Stimulated activated CD8-positive, alpha-beta memory T cell treated with anti-CD3 and anti-CD28 coated beads, Interleukin-15, amount 100 ng/mL, for 48 hours (primary cell): ENCODE results near the gene FSTL5.

Source experiments
- DNase-seq, 2 donors: peaks; one replicate each; pipeline ENCODE4 v3.0.0-alpha.2; 2020; ENCODE audit warnings: low read depth in 2 of 2

The FSTL5 gene

DNA sequence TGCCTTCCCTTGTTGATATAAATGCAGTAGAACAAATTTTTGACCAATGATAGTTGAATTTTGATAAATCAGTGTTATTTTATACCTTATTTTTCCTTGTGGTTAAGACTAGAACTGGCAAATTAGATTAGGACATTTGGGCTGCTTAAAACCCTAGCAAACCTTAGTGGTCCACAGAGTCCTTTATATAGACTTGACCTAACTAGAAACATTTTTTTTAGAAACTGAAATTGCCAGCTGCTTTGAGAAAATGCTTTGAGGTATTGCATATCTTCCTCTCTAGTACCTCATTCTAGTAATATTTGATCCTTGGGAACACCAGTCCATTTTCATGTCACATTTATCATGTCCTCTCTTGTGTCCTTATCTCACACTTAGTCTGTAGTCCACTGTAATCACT, 580.3 kb downstream of the FSTL5 start:
- DNase-seq, result no peak

DNA sequence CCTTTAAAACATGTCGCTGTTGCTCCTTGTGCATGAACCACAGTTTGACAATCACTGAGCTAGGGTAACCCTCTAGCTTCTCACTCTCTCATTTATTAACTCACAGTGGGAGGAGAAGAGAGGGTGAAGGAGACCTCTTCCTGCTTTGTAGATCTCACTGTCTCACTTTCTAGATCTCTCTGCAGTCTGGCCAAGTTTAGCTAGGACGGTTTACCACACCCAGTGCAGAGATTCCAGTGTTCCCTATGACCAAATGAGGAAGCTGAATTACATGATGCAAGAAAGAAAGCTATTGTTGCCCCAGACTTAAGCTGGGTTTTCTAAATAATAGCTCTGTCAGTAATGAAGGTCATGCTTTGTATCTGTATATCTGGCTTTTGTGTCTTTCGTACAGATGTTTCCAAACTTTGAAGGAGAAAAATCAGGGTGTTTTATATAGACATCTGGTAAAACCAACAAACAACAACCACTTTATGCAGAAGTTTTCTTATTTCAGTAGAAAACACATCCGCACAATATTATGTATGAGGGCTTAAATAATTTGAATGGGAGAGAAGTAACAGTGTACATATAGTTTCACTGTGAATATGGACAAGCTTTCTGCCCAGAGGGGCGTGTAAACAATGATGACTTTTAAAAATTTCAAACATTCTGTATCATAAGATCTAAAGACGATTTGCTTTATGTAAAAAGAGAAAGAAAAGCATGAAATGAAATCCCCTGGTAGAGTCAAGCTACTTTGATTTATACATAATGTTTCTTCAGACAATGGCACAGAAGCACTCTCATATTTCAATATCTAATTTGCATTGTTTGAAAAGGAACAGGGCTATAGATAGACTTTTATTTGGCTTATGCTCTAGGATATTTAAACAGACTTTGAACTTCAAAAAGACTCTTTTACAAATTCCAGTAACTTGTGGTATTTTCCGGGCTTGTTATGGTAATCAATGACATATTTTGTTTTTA, 582.3 kb downstream of the FSTL5 start:
- DNase-seq, result no peak

DNA sequence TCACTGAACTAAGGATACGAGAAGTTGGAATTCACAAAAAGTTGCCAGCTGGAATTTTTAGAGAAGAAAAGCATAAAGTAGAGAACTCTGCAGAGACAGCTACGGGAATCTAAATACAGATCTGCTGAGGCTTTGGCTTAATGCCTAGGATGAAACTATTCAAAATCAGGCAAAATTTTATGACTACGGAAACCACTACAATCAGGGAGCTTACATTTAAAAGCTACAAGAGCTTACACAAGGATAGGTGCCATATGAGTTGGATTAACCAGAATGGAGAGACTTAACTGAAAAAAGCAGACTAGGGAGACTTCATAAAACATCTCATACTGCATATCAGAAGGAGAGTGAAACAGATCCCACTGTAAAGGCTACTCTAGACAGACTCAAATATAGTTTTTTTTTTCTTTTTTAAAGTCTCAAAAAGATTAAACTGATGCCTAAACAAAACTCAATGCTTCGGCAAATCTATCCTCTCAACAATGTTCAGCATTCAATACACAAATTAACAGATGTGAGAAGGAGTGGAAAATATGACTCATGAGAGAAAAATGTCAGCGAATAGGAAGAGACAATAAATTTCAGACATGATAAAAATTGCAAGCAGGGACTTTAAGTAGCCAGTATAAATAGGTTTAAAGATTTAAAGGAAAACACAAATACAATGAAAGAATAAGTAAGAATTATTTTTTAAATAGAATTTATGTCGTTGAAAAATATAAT, 586.1 kb downstream of the FSTL5 start:
- DNase-seq, result no peak

DNA sequence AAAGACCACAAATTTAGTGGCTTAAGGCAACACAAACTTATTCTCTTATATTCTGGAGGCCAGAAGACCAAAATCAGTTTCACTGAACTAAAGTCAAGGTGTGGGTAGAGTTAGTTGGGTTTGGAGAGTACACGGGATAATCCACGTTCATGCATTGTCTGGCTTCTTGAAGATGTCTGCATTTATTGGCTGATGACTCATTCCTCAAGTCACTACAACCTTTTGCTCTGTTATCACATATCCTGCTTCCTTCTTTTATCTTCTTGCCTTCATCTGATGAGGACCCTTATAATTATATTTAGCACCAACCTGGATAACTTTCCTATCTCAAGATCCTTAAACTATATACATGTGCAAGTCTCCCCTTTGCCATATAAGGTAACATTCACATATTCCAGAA, 590.0 kb downstream of the FSTL5 start:
- DNase-seq, result no peak

DNA sequence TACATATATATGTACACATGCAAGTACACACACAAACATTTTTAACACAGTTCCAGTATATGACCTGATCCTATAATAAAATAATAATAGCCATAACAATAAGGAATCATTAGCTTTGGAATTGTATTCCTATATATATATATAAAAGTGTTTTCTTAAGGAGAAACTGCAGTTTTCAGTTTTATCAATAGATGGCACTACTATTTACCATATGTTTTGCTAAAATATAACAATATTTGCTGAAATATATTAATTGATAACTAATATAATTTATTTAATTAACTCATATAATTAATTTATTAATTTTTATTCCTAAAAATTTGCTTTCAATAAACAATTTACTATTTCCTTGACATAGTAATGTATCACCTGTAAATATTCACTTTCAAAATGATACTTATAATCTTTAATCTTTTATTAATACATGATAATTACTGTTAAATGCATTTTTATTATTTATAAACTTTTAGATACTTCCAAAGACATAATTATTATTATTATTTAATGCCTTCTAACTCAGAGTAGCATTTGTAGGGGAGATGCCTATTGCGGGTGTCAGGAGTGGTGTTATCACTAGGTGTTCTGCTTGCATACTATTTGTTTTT, 599.5 kb downstream of the FSTL5 start:
- no peak for DNase-seq

DNA sequence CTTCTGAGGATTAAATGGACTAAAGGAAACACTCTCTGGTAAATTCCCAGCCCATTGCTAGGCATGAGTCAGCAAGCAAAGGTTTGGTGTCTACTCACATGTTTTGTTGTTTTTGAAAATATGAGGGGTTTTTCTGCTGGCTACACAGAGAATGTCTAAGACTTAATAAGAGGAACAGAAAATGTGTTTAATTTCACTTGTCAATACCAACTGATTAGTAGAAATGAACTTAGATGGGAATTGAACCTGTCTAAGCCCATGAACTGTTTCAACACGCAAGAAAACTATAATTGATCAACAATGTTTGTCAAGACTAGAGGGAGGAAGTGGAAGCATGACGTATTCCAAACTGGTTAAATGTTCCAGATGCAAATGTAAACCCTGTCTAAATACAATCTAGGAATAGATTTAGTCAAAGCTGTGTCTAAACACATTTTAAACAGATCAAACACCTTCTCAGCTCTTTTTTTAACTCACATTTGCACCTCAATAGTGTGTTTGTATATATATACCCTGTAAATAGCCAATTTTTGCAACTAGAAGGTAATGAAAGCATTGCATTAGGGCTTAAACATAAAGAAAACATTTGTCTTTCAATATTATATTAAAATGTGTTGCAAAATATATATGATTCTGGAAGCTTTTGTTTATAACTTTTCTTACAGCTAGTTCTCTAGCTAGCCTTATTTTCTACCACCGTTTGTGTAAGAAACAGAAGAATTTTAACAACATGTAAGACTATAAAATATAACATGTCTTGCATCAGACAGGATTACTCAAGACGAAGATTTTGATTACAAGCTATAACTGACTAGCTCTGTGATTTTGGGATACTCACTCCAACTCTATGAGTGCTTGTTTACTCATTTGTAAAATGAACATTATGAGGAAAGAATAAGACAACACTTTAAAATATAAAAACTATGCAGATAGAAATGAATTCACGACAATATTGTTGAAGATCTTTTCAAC, 607.8 kb downstream of the FSTL5 start:
- DNase-seq, result no peak

DNA sequence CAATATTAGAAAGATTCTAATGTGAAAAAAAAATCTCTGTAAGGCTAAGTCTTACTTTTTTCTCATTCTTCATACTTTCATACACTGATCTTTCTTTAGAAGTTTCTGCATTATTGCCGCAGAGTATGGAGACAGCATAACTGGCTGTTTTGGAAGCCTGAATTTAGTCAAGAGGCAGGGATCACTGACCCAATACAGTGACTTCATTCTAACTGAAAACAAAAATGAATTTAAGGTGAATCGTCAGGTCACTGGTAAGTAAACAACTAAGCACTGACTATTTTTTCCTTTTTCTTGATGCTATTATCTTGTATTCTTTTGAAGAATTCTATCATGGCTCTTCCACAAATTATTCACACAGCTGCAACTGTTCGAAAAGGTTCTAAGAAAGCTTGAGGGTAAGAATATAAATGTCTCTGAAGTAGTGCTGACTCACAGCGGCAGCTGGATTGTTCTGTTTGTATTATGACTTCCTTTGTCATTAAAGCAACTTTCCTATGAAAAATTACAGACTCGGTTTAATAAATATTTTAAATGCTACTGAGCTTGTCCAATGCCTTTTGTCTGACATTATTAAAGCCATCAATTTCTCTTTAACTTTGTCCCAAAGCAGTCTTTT, 609.3 kb downstream of the FSTL5 start:
- DNase-seq, result no peak

DNA sequence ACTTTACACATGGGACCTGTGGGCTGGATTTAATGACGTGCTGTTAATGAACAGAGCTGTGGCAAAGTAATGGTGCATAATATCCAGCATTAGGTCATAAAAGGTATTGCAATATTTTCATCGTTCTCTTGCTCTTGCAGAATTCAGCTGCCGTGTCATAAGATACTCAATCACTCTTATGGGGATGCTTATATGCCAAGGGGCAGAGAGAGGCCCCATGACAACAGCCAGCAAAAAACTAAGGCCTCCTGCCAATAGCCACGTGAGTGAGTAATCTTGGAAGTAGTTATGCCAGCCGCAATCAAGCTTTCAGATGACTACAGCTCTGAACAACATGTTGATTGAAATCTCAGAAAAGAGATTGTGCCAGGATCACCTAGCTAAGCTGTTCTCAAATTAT, 616.9 kb downstream of the FSTL5 start:
- no peak for DNase-seq

DNA sequence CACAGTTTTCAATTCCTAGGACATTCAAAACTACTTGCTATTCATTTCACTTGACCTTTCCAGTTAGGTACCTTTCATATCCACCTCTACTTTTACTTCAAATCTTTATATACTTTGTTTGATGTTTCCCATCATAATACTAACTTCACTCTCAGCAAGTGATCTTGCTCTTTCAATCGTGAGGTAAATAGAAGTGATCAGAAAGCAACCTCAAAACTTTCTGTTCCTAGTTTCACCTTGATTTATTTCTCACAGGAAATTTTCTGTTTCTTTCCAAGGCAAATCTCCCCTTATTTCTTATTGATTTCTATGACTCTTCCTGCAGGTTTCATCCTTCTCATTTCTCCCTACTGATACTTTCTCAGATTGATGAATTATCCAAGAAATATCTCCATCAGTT, 623.5 kb downstream of the FSTL5 start:
- DNase-seq, result no peak

DNA sequence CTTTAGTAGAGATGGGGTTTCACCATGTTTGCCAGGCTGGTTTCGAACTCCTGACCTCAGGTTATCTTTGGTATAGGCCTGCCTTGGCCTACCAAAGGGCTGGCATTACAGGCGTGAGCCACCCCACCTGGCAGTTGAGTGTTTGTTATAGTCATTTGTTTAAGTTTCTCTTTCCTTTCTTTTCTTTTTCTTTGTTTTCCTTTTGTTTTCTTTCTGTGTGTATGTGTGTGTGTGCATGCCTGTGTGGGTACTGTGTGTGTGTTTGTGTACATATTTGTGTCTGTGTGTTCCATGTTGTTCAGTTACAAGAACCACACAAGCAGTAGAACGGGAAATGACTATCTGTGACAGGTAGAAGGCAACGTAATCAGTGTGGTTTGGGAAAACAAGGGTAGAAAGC, 624.9 kb downstream of the FSTL5 start:
- DNase-seq, result no peak

DNA sequence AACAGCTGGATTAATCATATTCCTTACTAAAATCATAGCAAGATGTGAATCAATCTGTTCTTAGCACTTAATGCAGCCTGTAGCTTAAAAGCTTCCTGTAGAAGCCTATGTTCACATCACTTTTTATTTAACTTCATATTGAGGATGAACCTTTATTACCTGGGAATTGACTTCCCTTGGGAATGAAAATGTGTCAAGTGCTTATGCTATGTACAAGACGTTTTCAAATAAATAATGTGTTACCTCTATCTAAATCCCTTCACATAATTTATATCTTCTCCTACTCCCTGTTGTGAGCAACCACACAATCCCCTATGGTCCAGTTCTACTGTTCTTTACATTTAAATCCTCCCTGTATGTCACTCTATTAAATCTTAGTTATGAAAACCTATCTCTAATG, 633.1 kb downstream of the FSTL5 start:
- DNase-seq, result no peak

DNA sequence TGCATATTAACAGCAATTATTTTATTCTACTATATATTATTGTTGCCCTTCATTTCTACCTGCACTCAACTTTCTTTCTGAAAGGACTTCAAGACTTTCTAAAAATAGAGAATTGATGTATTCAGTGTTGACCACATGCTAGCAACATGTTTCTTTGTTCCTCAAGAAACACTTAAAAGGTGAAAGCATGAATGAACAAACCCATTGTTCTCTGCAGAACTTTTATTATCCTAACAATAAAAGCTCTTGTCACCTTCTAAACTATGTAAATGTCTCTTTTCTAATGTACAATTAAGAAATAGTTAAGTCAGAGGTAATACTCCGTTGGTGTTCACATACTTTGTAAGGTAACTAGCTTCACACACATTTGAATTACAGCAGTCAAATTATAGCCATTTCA, 638.7 kb downstream of the FSTL5 start:
- no peak for DNase-seq

DNA sequence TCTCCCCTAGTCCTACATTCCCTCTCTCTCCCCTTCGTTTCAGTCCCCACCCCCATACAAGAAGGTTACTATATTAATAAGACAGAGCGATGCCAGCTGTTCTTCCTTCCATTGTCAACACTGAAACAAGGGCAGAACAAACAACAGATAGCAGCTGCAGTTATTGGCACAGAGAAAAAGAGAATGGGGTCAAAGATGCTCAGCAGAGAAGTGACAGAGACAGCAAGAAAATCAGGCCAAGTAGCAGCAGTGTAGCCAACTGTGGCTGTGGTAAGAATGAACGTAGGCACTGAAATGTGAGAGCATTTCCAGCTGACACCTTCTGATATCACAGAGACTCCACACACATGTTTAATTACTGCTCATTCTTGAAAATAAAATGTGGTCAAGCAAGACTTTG, 641.8 kb downstream of the FSTL5 start:
- DNase-seq, result no peak

DNA sequence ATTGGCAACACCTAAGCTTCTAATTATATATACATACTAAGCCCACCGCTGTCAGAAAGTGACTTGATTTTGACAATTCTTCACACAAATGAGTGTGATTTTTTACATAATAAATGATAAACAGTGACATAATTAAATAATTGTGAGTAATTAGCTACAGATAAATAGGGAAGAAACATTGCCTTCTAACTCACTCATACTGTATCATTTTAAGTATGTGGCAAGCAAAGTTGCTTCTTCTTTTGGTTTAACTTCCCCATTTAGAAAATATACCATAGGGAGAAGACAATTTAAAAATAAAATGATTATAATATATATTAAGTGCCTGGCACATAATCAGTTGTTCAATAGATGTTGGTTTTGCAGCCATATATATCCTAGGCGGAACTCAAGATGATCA, 644.2 kb downstream of the FSTL5 start:
- DNase-seq, result no peak

DNA sequence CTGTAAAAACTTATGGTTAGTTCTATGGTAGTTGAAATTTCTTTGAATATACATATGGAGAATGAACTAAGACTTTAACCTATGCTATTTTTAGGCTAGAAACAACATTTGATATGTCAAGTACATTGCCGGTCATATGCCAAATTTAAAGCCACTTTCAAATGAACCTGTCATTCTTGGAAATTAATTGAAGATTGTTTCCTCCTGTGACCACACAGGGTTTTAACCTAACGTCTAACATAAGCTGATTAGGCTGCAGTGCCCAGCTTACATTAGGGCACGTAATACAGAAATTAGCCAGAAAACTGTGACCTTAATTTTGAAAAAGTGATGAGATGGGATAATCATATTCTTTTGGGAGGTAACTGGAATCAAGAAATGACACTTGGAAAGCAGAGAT, 645.9 kb downstream of the FSTL5 start:
- DNase-seq, result no peak

DNA sequence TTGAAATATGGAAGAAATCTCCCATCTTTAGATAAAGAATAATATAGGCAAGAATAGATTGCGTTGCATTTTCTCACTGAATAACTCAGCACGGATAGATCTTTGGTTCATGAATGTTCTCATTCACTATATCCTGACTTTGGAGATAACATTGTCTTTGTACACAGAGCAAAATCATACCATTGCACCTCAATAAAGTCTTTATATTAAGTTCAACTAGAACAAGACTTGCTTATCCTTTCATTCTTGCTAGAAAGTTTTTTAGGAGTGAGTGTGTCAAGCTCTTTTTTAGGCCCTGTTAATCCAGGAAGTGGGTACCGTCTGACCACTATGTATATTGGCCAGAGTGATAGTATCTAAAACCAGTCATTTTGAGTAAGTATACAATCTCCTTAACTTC, 658.7 kb downstream of the FSTL5 start:
- no peak for DNase-seq

DNA sequence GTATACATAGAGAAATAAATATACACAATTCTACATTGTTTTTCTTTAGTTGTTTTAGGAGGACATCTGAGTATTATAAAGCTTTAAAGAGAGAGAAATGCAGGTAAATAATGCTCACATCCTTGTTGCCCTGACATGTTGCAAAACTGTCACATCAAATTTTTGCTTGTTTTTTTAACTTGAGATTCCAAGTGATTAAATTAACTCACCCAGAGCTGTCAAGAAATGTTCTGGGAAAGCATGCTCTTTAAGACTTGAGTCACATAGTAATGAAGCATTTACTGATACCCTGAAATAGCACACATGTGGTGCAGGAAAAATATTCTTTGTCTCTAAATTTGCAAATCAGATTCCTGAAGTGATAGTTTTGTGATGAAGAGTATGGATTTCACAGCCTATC, 665.6 kb downstream of the FSTL5 start:
- DNase-seq, result no peak

DNA sequence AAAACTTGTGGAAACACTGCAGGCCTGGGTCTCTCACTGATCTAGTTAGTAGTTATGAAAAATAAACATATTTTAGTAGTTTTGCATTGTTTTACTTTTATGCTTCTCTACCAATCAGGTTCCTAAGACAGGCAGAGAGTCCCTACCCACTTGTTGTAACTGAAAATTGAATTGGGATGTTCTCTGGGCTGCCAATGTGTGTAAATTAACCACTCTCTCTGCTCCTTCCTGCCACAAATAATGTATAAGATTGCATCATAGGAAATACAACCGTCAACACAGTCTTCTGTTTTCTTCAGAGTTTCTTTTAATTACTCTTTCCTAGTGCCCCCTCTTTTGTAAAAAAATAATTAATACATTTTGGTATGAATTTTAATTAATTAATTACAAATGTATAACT, 677.3 kb downstream of the FSTL5 start:
- no peak for DNase-seq

DNA sequence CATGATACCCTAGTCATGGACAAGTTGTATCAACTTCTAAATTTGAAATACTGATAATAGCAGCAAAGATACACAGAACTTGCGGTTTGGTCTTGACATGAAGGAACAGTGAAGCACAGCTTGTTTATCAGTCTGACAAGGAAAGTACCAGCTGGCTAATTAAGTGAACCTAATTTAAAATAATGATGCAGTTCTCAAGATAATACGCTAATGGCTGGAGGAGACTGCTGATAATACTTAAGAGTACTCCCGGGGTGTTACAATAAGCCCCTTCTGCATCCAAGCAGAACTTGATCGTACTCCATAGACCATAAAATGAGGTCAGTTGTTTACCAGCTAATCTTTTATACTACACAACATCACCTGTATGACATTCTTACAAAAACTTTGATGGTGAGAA, 697.5 kb downstream of the FSTL5 start:
- DNase-seq, result no peak

DNA sequence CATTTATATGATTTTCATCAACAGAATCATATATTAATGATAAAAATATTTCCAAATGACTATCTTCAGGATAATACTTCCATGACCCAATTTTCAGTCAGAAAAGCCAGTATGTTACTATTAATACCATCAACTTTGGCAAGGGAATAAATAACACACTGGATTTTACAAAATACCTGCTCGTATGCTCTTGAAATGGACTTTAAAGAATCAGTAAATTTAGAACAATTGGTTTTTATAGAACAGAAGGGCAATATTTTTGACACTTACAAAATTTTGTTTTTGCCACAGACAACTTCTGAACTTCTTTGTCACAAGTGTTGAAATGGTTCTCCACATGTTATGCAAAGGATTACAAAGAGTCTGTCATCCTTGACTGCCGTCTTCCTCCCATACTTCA, 700.4 kb downstream of the FSTL5 start:
- no peak for DNase-seq

DNA sequence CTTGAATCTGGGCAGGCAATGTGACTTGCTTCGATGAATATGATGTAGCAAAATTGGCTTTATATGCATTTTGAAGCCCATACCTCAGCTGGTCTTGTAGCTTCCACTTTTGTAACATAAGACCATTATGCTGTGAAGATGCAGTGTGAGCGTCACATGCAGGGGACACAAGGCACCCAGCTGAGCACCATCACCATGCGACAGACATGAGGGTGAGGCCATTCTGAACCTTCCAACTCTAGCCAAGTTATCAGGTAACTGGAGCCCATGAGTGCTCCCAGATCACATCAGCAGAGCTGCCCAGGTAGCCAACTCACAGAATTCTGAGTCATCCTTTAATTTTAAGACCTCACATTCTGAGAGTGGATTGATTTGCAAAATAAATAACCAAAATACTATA, 705.9 kb downstream of the FSTL5 start:
- no peak for DNase-seq
